Endothelial cell of umbilical vein (primary cell): ENCODE results near the gene HHLA2. TPM values are rescaled to one million over a fixed set of nuclear protein-coding genes. Genes with fewer than 3 reads are reported as not detected.

Experiments
- BruUV-seq: library from RNA; stranded (reverse); fragments of 400-500 nt; replicated peaks from 2 replicates; lab custom pipeline; 2021; lab: Mats Ljungman, UMichigan
- CTCF ChIA-PET: fragments of 300-600, 350-600 bp; sonication (Branson Sonifier 250); formaldehyde crosslinking; loops from one replicate; lab custom pipeline; 2021; ENCODE audit warnings: antibody characterized with exemption, inconsistent platforms; lab: Charles Lee
- POLR2A ChIA-PET: fragments of 300-600, 350-600 bp; sonication (Branson Sonifier 250); formaldehyde crosslinking; loops from one replicate; lab custom pipeline; 2021; ENCODE audit warnings: antibody characterized with exemption, inconsistent platforms; lab: Charles Lee
- DNase-seq: peaks from one replicate; pipeline ENCODE4 v3.0.0-alpha.2; 2011; ENCODE audit warnings: low read depth, low spot score
- FAIRE-seq: peaks from 2 replicates; lab custom pipeline; 2011; peaks lifted over from hg19 to GRCh38; lab: Jason Lieb, UNC
- H2AFZ ChIP-seq: 2 replicates; pipeline ENCODE4 v1.6.0; 2012; ENCODE audit warnings: low read depth, low read length, control low read depth, inconsistent platforms
- H3K27ac ChIP-seq: 2 replicates; pipeline ENCODE4 v1.5.1; 2011; ENCODE audit warnings: low read depth, mild to moderate bottlenecking, control low read depth, low read length, moderate library complexity; ENCODE audit not compliant: insufficient read depth
- H3K27me3 ChIP-seq, 2 experiments: 2 replicates each; pipeline versions ENCODE4 v1.6.0 to v1.6.1; 2011; ENCODE audit warnings: low read length in 2 of 2, mixed read lengths in 1 of 2; ENCODE audit not compliant: control insufficient read depth in 2 of 2, insufficient read depth in 2 of 2
- H3K36me3 ChIP-seq, 2 experiments: 2 replicates in 1 of 2; 3 replicates in 1 of 2; pipeline ENCODE4 v1.5.1; 2011; ENCODE audit warnings: low read length in 2 of 2, mild to moderate bottlenecking in 1 of 2, moderate library complexity in 1 of 2; ENCODE audit not compliant: control insufficient read depth in 2 of 2, insufficient read depth in 2 of 2; ENCODE audit errors: extremely low read depth in 1 of 2
- H3K4me1 ChIP-seq: 3 replicates; pipeline ENCODE4 v1.5.1; 2011; ENCODE audit warnings: mild to moderate bottlenecking, low read length; ENCODE audit not compliant: control insufficient read depth, insufficient read depth; ENCODE audit errors: extremely low read depth
- H3K4me2 ChIP-seq: 2 replicates; pipeline ENCODE4 v1.6.1; 2011; ENCODE audit warnings: low read length, control low read depth, mixed read lengths; ENCODE audit not compliant: insufficient read depth
- H3K4me3 ChIP-seq, 3 experiments: fragments of 200-600 bp in 1 of 3; sonication (generic), shearing (Covaris generic) in 1 of 3; replicated peaks in 1 of 3; 2 replicates each; pipeline ENCODE4 v1.5.1; 2011 to 2016; ENCODE audit warnings: control low read depth in 3 of 3, low read length in 3 of 3, mild to moderate bottlenecking in 2 of 3, inconsistent platforms in 1 of 3, low read depth in 1 of 3, moderate library complexity in 1 of 3; ENCODE audit not compliant: insufficient read depth in 1 of 3
- H3K79me2 ChIP-seq: 2 replicates; pipeline ENCODE4 v1.6.0; 2012; ENCODE audit warnings: low read length, inconsistent platforms; ENCODE audit not compliant: control insufficient read depth, insufficient read depth
- H3K9ac ChIP-seq: replicated peaks from 2 replicates; pipeline ENCODE3; 2011; ENCODE audit warnings: low read length, control low read depth; ENCODE audit not compliant: insufficient read depth; ENCODE audit errors: extremely low read depth
- H3K9me1 ChIP-seq: replicated peaks from 3 replicates; pipeline ENCODE4 v1.6.0; 2011; ENCODE audit warnings: mild to moderate bottlenecking, low read length; ENCODE audit not compliant: control insufficient read depth, insufficient read depth; ENCODE audit errors: extremely low read depth
- H3K9me3 ChIP-seq: replicated peaks from 2 replicates; pipeline ENCODE4 v1.5.1; 2012; ENCODE audit warnings: low read length, inconsistent platforms; ENCODE audit not compliant: control insufficient read depth, insufficient read depth
- H4K20me1 ChIP-seq: replicated peaks from 2 replicates; pipeline ENCODE3; 2011; ENCODE audit warnings: mild to moderate bottlenecking, low read length; ENCODE audit not compliant: control insufficient read depth, insufficient read depth; ENCODE audit errors: extremely low read depth
- EZH2 ChIP-seq: IDR thresholded peaks from 2 replicates; pipeline ENCODE4 v1.6.1; 2012; ENCODE audit warnings: borderline replicate concordance, low read depth, mild to moderate bottlenecking, moderate library complexity, low read length, inconsistent platforms; ENCODE audit not compliant: severe bottlenecking
- FOS ChIP-seq: IDR thresholded peaks from 2 replicates; pipeline ENCODE4 v1.6.1; 2011; ENCODE audit warnings: mild to moderate bottlenecking, low read length, moderate library complexity, borderline replicate concordance; ENCODE audit not compliant: insufficient read depth
- GATA2 ChIP-seq: IDR thresholded peaks from 2 replicates; pipeline ENCODE4 v1.7.0; 2011; ENCODE audit warnings: low read depth, mild to moderate bottlenecking, moderate library complexity, mixed read lengths, low read length; ENCODE audit not compliant: insufficient read length, insufficient read depth
- JUN ChIP-seq: IDR thresholded peaks from 2 replicates; pipeline ENCODE4 v1.6.1; 2011; ENCODE audit warnings: borderline replicate concordance, low read depth; ENCODE audit not compliant: insufficient read length, insufficient read depth
- MYC ChIP-seq: IDR thresholded peaks from one replicate; pipeline ENCODE4 v1.6.1; 2011; ENCODE audit warnings: mild to moderate bottlenecking, low read depth, low read length
- POLR2A ChIP-seq: IDR thresholded peaks from 2 replicates; pipeline ENCODE4 v1.6.1; 2012; ENCODE audit warnings: low read depth, mild to moderate bottlenecking, control low read depth, low read length
- POLR2AphosphoS5 ChIP-seq: IDR thresholded peaks from 2 replicates; pipeline ENCODE4 v1.6.1; 2012; ENCODE audit warnings: low read depth, mild to moderate bottlenecking, control low read depth, low read length, moderate library complexity; ENCODE audit not compliant: insufficient read depth
- dilution Hi-C: fragments of 300-500 bp; cut with MboI; formaldehyde crosslinking; loops from one replicate; pipeline ENCODE4 v1.15.0; 2019; ENCODE audit warnings: low sequenced_read_pairs; ENCODE audit not compliant: extremely low pct_ligation_motif_present
- intact Hi-C: fragments of 100-400 bp; cut with micrococcal nuclease; formaldehyde crosslinking; loops from one replicate; pipeline ENCODE4 v1.10.0; 2022
- polyA plus RNA-seq, 4 experiments: library from polyadenylated mRNA; depleted of rRNA in 3 of 4; stranded (reverse) in 3 of 4; unstranded in 1 of 4; fragments of >200 nt; gene quantifications; 2 replicates each; pipeline versions ENCODE4 v1.2.1 to v1.2.3, GENCODE V29; 2011 to 2012; ENCODE audit warnings: missing spikeins in 1 of 4
- total RNA-seq: library from RNA; stranded (reverse); gene quantifications from 2 replicates; pipeline ENCODE4 v1.2.3, GENCODE V29; 2021
- TF ChIP-seq, protein P1 (sequence below): IDR thresholded peaks from 2 replicates; pipeline ENCODE4 v1.6.1; 2011; ENCODE audit not compliant: insufficient read depth, insufficient read length
- TF ChIP-seq, protein P2 (sequence below), 2 donors: IDR thresholded peaks; 1 replicate in 1 of 2; 2 replicates in 1 of 2; pipeline ENCODE4 v1.5.1; 2011; ENCODE audit warnings: low read length in 2 of 2, mild to moderate bottlenecking in 2 of 2, moderate library complexity in 2 of 2, control low read depth in 1 of 2, inconsistent platforms in 1 of 2, low read depth in 1 of 2; ENCODE audit not compliant: insufficient read depth in 1 of 2; ENCODE audit errors: extremely low read depth in 1 of 2

HHLA2 gene
- total and polyA plus RNA-seq, 2 donors (not counting 3 experiments of a cell fraction or from before 2014, with no cell fraction given) = not detected

- BruUV-seq = no TSS peak
- no peak overlapping the region for H2AFZ ChIP-seq
- no peaks in the 10 kb centered on the region for H4K20me1 ChIP-seq
- TF ChIP-seq MYC = no peak
- no peak for TF ChIP-seq EZH2
- no peak for TF ChIP-seq POLR2AphosphoS5
- TF ChIP-seq, protein P1, sequence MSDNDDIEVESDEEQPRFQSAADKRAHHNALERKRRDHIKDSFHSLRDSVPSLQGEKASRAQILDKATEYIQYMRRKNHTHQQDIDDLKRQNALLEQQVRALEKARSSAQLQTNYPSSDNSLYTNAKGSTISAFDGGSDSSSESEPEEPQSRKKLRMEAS = no peak
- TF ChIP-seq, protein P2, sequence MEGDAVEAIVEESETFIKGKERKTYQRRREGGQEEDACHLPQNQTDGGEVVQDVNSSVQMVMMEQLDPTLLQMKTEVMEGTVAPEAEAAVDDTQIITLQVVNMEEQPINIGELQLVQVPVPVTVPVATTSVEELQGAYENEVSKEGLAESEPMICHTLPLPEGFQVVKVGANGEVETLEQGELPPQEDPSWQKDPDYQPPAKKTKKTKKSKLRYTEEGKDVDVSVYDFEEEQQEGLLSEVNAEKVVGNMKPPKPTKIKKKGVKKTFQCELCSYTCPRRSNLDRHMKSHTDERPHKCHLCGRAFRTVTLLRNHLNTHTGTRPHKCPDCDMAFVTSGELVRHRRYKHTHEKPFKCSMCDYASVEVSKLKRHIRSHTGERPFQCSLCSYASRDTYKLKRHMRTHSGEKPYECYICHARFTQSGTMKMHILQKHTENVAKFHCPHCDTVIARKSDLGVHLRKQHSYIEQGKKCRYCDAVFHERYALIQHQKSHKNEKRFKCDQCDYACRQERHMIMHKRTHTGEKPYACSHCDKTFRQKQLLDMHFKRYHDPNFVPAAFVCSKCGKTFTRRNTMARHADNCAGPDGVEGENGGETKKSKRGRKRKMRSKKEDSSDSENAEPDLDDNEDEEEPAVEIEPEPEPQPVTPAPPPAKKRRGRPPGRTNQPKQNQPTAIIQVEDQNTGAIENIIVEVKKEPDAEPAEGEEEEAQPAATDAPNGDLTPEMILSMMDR (IDR thresholded peaks at IDR 0.05; ENCODE audit: extremely low read depth in 1 of 2, insufficient read depth in 1 of 2, low read depth in 1 of 2, low read length in 2 of 2) = no peak
- TF ChIP-seq POLR2A = no peak
- TF ChIP-seq JUN = no peak
- no peak for TF ChIP-seq GATA2
- no peak for TF ChIP-seq FOS
- no peaks in the 10 kb centered on the region for H3K9me3 ChIP-seq
- ChIA-PET CTCF (no interaction called here), POLR2A (no interaction called here)
- no peaks in the 10 kb centered on the region for H3K9me1 ChIP-seq
- FAIRE-seq = no peak
- H3K79me2 ChIP-seq = no peaks in the 10 kb centered on the region
- dilution Hi-C loops (no loop called here), intact Hi-C loops (loop anchor here (10.0 kb wide), 1 partner anchor 128 kb away; no protein-coding TSS in a partner anchor)
- H3K27me3 ChIP-seq = no peaks in the 10 kb centered on the region
- no peak overlapping the region for H3K4me2 ChIP-seq
- no peak overlapping the region for H3K4me3 ChIP-seq
- no peak overlapping the region for H3K9ac ChIP-seq
- H3K27ac ChIP-seq = no peak overlapping the region
- no peaks in the 10 kb centered on the region for H3K36me3 ChIP-seq
- DNase-seq = no peak
- H3K4me1 ChIP-seq = peaks cover 15% of the 10 kb centered on the region
These were observed 50.2 kb downstream of the HHLA2 start for GRCh38 chr3:108346301-108347227.
